OCI-LY1 (cell line): Measurements from ENCODE around the gene LRMDA.

Experiments
- H2AFZ ChIP-seq: fragments of 200-600 bp; sonication (generic), shearing (Covaris generic); 2 replicates; pipeline ENCODE4 v1.6.0; 2014; ENCODE audit warnings: antibody characterized with exemption, mild to moderate bottlenecking, low read length
- H3F3A ChIP-seq: fragments of 200-600 bp; sonication (generic), shearing (Covaris generic); 2 replicates; pipeline ENCODE4 v1.6.0; 2014; ENCODE audit warnings: mild to moderate bottlenecking, antibody characterized with exemption, low read length, moderate library complexity; ENCODE audit not compliant: insufficient read depth
- H3K27ac ChIP-seq: fragments of 200-600 bp; sonication (generic); 2 replicates; pipeline ENCODE4 v1.5.1; 2014; ENCODE audit warnings: low read length, mixed run types, mild to moderate bottlenecking, low read depth; ENCODE audit not compliant: poor library complexity, severe bottlenecking
- H3K27me3 ChIP-seq: fragments of 200-600 bp; sonication (generic); 2 replicates; pipeline ENCODE4 v1.6.0; 2014; ENCODE audit warnings: antibody characterized with exemption, mild to moderate bottlenecking, low read length, moderate library complexity; ENCODE audit not compliant: insufficient read depth
- H3K36me3 ChIP-seq: fragments of 200-600 bp; sonication (generic); 2 replicates; pipeline ENCODE4 v1.6.1; 2014; ENCODE audit warnings: mild to moderate bottlenecking, antibody characterized with exemption, low read length, moderate library complexity, mixed read lengths; ENCODE audit not compliant: insufficient read depth
- H3K4me1 ChIP-seq: fragments of 200-600 bp; sonication (generic); 2 replicates; pipeline ENCODE4 v1.5.1; 2014; ENCODE audit warnings: mild to moderate bottlenecking, low read length, moderate library complexity; ENCODE audit not compliant: insufficient read depth, severe bottlenecking
- H3K4me2 ChIP-seq: fragments of 200-600 bp; sonication (generic), shearing (Covaris generic); 2 replicates; pipeline ENCODE4 v1.6.1; 2014; ENCODE audit warnings: low read length
- H3K4me3 ChIP-seq: fragments of 200-600 bp; sonication (generic); 2 replicates; pipeline ENCODE4 v1.5.1; 2014; ENCODE audit warnings: low read length, low read depth, mild to moderate bottlenecking, mixed read lengths; ENCODE audit not compliant: poor library complexity, severe bottlenecking
- H3K79me2 ChIP-seq: fragments of 200-600 bp; shearing (Covaris generic); 2 replicates; pipeline ENCODE4 v1.6.1; 2016; ENCODE audit warnings: mixed run types, low read length, mixed read lengths; ENCODE audit not compliant: insufficient read depth
- H3K9ac ChIP-seq: fragments of 200-600 bp; sonication (generic), shearing (Covaris generic); 2 replicates; pipeline ENCODE4 v1.6.1; 2014; ENCODE audit warnings: mild to moderate bottlenecking, low read length, mixed read lengths
- H3K9me2 ChIP-seq: fragments of 200-600 bp; sonication (generic), shearing (Covaris generic); 2 replicates; pipeline ENCODE4 v1.6.1; 2014; ENCODE audit warnings: low read depth, mild to moderate bottlenecking, low read length, mixed read lengths
- H3K9me3 ChIP-seq: fragments of 200-600 bp; shearing (Covaris generic); 2 replicates; pipeline ENCODE4 v1.6.1; 2014; ENCODE audit warnings: low read length, mixed read lengths
- H4K20me1 ChIP-seq: fragments of 200-600 bp; sonication (generic), shearing (Covaris generic); 2 replicates; pipeline ENCODE4 v1.6.0; 2016; ENCODE audit warnings: mild to moderate bottlenecking, low read length; ENCODE audit not compliant: insufficient read depth
- CTCF ChIP-seq: fragments of 200-600 bp; sonication (generic), shearing (Covaris generic); IDR thresholded peaks from 2 replicates; pipeline ENCODE4 v1.5.1; 2017; ENCODE audit warnings: mild to moderate bottlenecking, antibody characterized with exemption, low read length, moderate library complexity, mixed read lengths
- EZH2 ChIP-seq: fragments of 200-600 bp; sonication (generic), shearing (Covaris generic); IDR thresholded peaks from 2 replicates; pipeline ENCODE4 v1.8.0; 2017; ENCODE audit warnings: borderline replicate concordance, mixed run types, mild to moderate bottlenecking, antibody characterized with exemption, low read length, moderate library complexity, mixed read lengths

LRMDA gene

GRCh38 chr10:75505840-75506506 is 74.5 kb downstream of the LRMDA start:
- Histone ChIP-seq H3K36me3 (no peaks in the 10 kb centered on the region), H3K27me3 (no peaks in the 10 kb centered on the region), H3K9me3 (no peaks in the 10 kb centered on the region), H2AFZ (no peak overlapping the region), H3K4me1 (no peaks in the 10 kb centered on the region), H3K9me2 (no peaks in the 10 kb centered on the region), H4K20me1 (no peaks in the 10 kb centered on the region), H3K79me2 (no peaks in the 10 kb centered on the region), H3K27ac (no peak overlapping the region), H3K4me3 (no peak overlapping the region), H3K4me2 (no peak overlapping the region), H3F3A (no peaks in the 10 kb centered on the region), H3K9ac (no peak overlapping the region)
- TF ChIP-seq EZH2 (no peak), CTCF (no peak)

- H3K9me3 ChIP-seq, result no peaks in the 10 kb centered on the region
- H3K27ac ChIP-seq, result no peak overlapping the region
- H3K9me2 ChIP-seq, result no peaks in the 10 kb centered on the region
- no peaks in the 10 kb centered on the region for H3K79me2 ChIP-seq
- no peak overlapping the region for H3K4me3 ChIP-seq
- H3F3A ChIP-seq, result no peaks in the 10 kb centered on the region
- H3K9ac ChIP-seq, result no peak overlapping the region
- no peaks in the 10 kb centered on the region for H3K4me1 ChIP-seq
- no peak for TF ChIP-seq CTCF
- no peak for TF ChIP-seq EZH2
- no peaks in the 10 kb centered on the region for H4K20me1 ChIP-seq
- no peak overlapping the region for H3K4me2 ChIP-seq
- no peaks in the 10 kb centered on the region for H3K27me3 ChIP-seq
- H3K36me3 ChIP-seq, result no peaks in the 10 kb centered on the region
- H2AFZ ChIP-seq, result no peak overlapping the region
Measured at GRCh38 chr10:75506930-75507329, 75.5 kb downstream of the LRMDA start.

- Histone ChIP-seq H3K27me3 (no peaks in the 10 kb centered on the region), H3K36me3 (no peaks in the 10 kb centered on the region), H3K9me3 (no peaks in the 10 kb centered on the region), H3K4me1 (no peaks in the 10 kb centered on the region), H3K4me3 (no peak overlapping the region), H3K9ac (no peak overlapping the region), H3K4me2 (no peak overlapping the region), H3F3A (no peaks in the 10 kb centered on the region), H3K79me2 (no peaks in the 10 kb centered on the region), H4K20me1 (no peaks in the 10 kb centered on the region), H3K27ac (no peak overlapping the region), H3K9me2 (no peaks in the 10 kb centered on the region), H2AFZ (no peak overlapping the region)
- no peak for TF ChIP-seq EZH2
- TF ChIP-seq CTCF, result no peak
Measured at GRCh38 chr10:75507469-75507868, 76.0 kb downstream of the LRMDA start.
